ENCODE data around the gene NUDT7.

The NUDT7 gene

GRCh38 chr16:77748421-77749005 lies 26.2 kb downstream of the NUDT7 start:
- no peak overlapping the region for H3K4me3 Mint-ChIP-seq
- H3K36me3 Mint-ChIP-seq: peaks cover 5% of the 10 kb centered on the region
- H3K27me3 Mint-ChIP-seq: peaks cover 6% of the 10 kb centered on the region
- H3K4me1 Mint-ChIP-seq (ENCODE audit: low read depth): no peaks in the 10 kb centered on the region
- H3K27ac Mint-ChIP-seq: no peak overlapping the region
- H3K9me3 Mint-ChIP-seq (ENCODE audit: low read depth): no peaks in the 10 kb centered on the region

GRCh38 chr16:77749415-77749814 lies 27.1 kb downstream of the NUDT7 start:
- Mint-ChIP-seq H3K4me3 (no peak overlapping the region), H3K36me3 (peaks cover 2% of the 10 kb centered on the region), H3K27me3 (peaks cover 7% of the 10 kb centered on the region), H3K27ac (no peak overlapping the region), H3K4me1 (ENCODE audit: low read depth) (no peaks in the 10 kb centered on the region), H3K9me3 (ENCODE audit: low read depth) (no peaks in the 10 kb centered on the region)

GRCh38 chr16:77758046-77758445 lies 35.7 kb downstream of the NUDT7 start:
- no peaks in the 10 kb centered on the region for H3K4me1 Mint-ChIP-seq (ENCODE audit: low read depth)
- H3K27ac Mint-ChIP-seq: no peak overlapping the region
- H3K36me3 Mint-ChIP-seq: no peaks in the 10 kb centered on the region
- no peaks in the 10 kb centered on the region for H3K9me3 Mint-ChIP-seq (ENCODE audit: low read depth)
- H3K4me3 Mint-ChIP-seq: no peak overlapping the region
- H3K27me3 Mint-ChIP-seq: peaks cover 13% of the 10 kb centered on the region

GRCh38 chr16:77758508-77758907 lies 36.2 kb downstream of the NUDT7 start:
- H3K4me1 Mint-ChIP-seq (ENCODE audit: low read depth): no peaks in the 10 kb centered on the region
- no peaks in the 10 kb centered on the region for H3K9me3 Mint-ChIP-seq (ENCODE audit: low read depth)
- H3K36me3 Mint-ChIP-seq: no peaks in the 10 kb centered on the region
- H3K27me3 Mint-ChIP-seq: peaks cover 14% of the 10 kb centered on the region
- H3K27ac Mint-ChIP-seq: no peak overlapping the region
- H3K4me3 Mint-ChIP-seq: no peak overlapping the region

GRCh38 chr16:77759201-77759600 lies 36.9 kb downstream of the NUDT7 start:
- H3K36me3 Mint-ChIP-seq: no peaks in the 10 kb centered on the region
- no peak overlapping the region for H3K27ac Mint-ChIP-seq
- no peaks in the 10 kb centered on the region for H3K4me1 Mint-ChIP-seq (ENCODE audit: low read depth)
- H3K4me3 Mint-ChIP-seq: no peak overlapping the region
- no peaks in the 10 kb centered on the region for H3K9me3 Mint-ChIP-seq (ENCODE audit: low read depth)
- peaks cover 12% of the 10 kb centered on the region for H3K27me3 Mint-ChIP-seq

- no peaks in the 10 kb centered on the region for H3K36me3 Mint-ChIP-seq
- H3K27ac Mint-ChIP-seq: no peak overlapping the region
- H3K27me3 Mint-ChIP-seq: peaks cover 12% of the 10 kb centered on the region
- no peak overlapping the region for H3K4me3 Mint-ChIP-seq
- H3K4me1 Mint-ChIP-seq (ENCODE audit: low read depth): no peaks in the 10 kb centered on the region
- H3K9me3 Mint-ChIP-seq (ENCODE audit: low read depth): no peaks in the 10 kb centered on the region
Observed at GRCh38 chr16:77759821-77760220, 37.5 kb downstream of the NUDT7 start.

- H3K4me1 Mint-ChIP-seq (ENCODE audit: low read depth): no peaks in the 10 kb centered on the region
- no peak overlapping the region for H3K4me3 Mint-ChIP-seq
Observed at GRCh38 chr16:77760800-77761199, 38.5 kb downstream of the NUDT7 start.

GRCh38 chr16:77761204-77761603 lies 38.9 kb downstream of the NUDT7 start:
- no peaks in the 10 kb centered on the region for H3K9me3 Mint-ChIP-seq (ENCODE audit: low read depth)
- H3K27ac Mint-ChIP-seq: no peak overlapping the region
- H3K4me1 Mint-ChIP-seq (ENCODE audit: low read depth): no peaks in the 10 kb centered on the region
- H3K27me3 Mint-ChIP-seq: peaks cover 11% of the 10 kb centered on the region
- no peak overlapping the region for H3K4me3 Mint-ChIP-seq
- H3K36me3 Mint-ChIP-seq: no peaks in the 10 kb centered on the region

More at GRCh38 chr16:77760800-77761199, 38.5 kb downstream of the NUDT7 start:
- Mint-ChIP-seq H3K36me3 (no peaks in the 10 kb centered on the region), H3K27ac (no peak overlapping the region), H3K27me3 (peaks cover 13% of the 10 kb centered on the region), H3K9me3 (ENCODE audit: low read depth) (no peaks in the 10 kb centered on the region)

- Mint-ChIP-seq H3K4me3 (no peak overlapping the region), H3K36me3 (no peaks in the 10 kb centered on the region), H3K9me3 (ENCODE audit: low read depth) (no peaks in the 10 kb centered on the region), H3K27me3 (peaks cover 9% of the 10 kb centered on the region), H3K27ac (no peak overlapping the region), H3K4me1 (ENCODE audit: low read depth) (no peaks in the 10 kb centered on the region)
Observed at GRCh38 chr16:77762262-77762661, 39.9 kb downstream of the NUDT7 start.

- peaks cover 7% of the 10 kb centered on the region for H3K27me3 Mint-ChIP-seq
- H3K4me1 Mint-ChIP-seq (ENCODE audit: low read depth): no peaks in the 10 kb centered on the region
- no peak overlapping the region for H3K27ac Mint-ChIP-seq
- H3K4me3 Mint-ChIP-seq: no peak overlapping the region
- no peaks in the 10 kb centered on the region for H3K36me3 Mint-ChIP-seq
- H3K9me3 Mint-ChIP-seq (ENCODE audit: low read depth): no peaks in the 10 kb centered on the region
Observed at GRCh38 chr16:77763994-77764393, 41.7 kb downstream of the NUDT7 start.

- H3K36me3 Mint-ChIP-seq: no peaks in the 10 kb centered on the region
- no peaks in the 10 kb centered on the region for H3K4me1 Mint-ChIP-seq (ENCODE audit: low read depth)
- H3K27ac Mint-ChIP-seq: no peak overlapping the region
- H3K9me3 Mint-ChIP-seq (ENCODE audit: low read depth): no peaks in the 10 kb centered on the region
- H3K27me3 Mint-ChIP-seq: peaks cover 6% of the 10 kb centered on the region
- no peak overlapping the region for H3K4me3 Mint-ChIP-seq
Observed at GRCh38 chr16:77767211-77767610, 44.9 kb downstream of the NUDT7 start.

GRCh38 chr16:77767826-77768225 lies 45.5 kb downstream of the NUDT7 start:
- no peaks in the 10 kb centered on the region for H3K36me3 Mint-ChIP-seq
- H3K9me3 Mint-ChIP-seq (ENCODE audit: low read depth): no peaks in the 10 kb centered on the region
- no peak overlapping the region for H3K27ac Mint-ChIP-seq
- H3K27me3 Mint-ChIP-seq: peaks cover 4% of the 10 kb centered on the region
- no peaks in the 10 kb centered on the region for H3K4me1 Mint-ChIP-seq (ENCODE audit: low read depth)
- H3K4me3 Mint-ChIP-seq: no peak overlapping the region

GRCh38 chr16:77775911-77776909 lies 53.9 kb downstream of the NUDT7 start:
- H3K27ac Mint-ChIP-seq: no peak overlapping the region
- no peaks in the 10 kb centered on the region for H3K4me1 Mint-ChIP-seq (ENCODE audit: low read depth)
- peaks cover 1% of the 10 kb centered on the region for H3K27me3 Mint-ChIP-seq
- no peaks in the 10 kb centered on the region for H3K9me3 Mint-ChIP-seq (ENCODE audit: low read depth)
- no peaks in the 10 kb centered on the region for H3K36me3 Mint-ChIP-seq
- H3K4me3 Mint-ChIP-seq: no peak overlapping the region

GRCh38 chr16:77777745-77778144 lies 55.4 kb downstream of the NUDT7 start:
- Mint-ChIP-seq H3K4me1 (ENCODE audit: low read depth) (no peaks in the 10 kb centered on the region), H3K9me3 (ENCODE audit: low read depth) (no peaks in the 10 kb centered on the region), H3K36me3 (no peaks in the 10 kb centered on the region), H3K4me3 (no peak overlapping the region), H3K27ac (no peak overlapping the region), H3K27me3 (peaks cover 1% of the 10 kb centered on the region)

GRCh38 chr16:77780378-77780837 lies 58.1 kb downstream of the NUDT7 start:
- Mint-ChIP-seq H3K36me3 (no peaks in the 10 kb centered on the region), H3K4me3 (no peak overlapping the region), H3K9me3 (ENCODE audit: low read depth) (no peaks in the 10 kb centered on the region), H3K27me3 (peaks cover 3% of the 10 kb centered on the region), H3K27ac (no peak overlapping the region), H3K4me1 (ENCODE audit: low read depth) (no peaks in the 10 kb centered on the region)

All from activated naive CD8-positive, alpha-beta T cell (primary cell).